Loucy (cell line): ENCODE data around the gene TBC1D30.
"Not testable (repeated sequence)": the region's sequence is repeated elsewhere in the genome, so short reads cannot be mapped to it uniquely, and the experiment has no call there.

Source experiments
- H2AFZ ChIP-seq: fragments of 200-600 bp; sonication (generic); 2 replicates; pipeline ENCODE4 v1.6.0; 2016; ENCODE audit warnings: antibody characterized with exemption, mild to moderate bottlenecking, low read length, moderate library complexity
- H3F3A ChIP-seq: fragments of 200-600 bp; 2 replicates; pipeline ENCODE4 v1.6.0; 2016; ENCODE audit warnings: antibody characterized with exemption, low read depth, mild to moderate bottlenecking
- H3K27me3 ChIP-seq: fragments of 200-600 bp; sonication (generic); 2 replicates; pipeline ENCODE4 v1.6.1; 2014; ENCODE audit warnings: low read length, mild to moderate bottlenecking; ENCODE audit not compliant: insufficient read depth, poor library complexity, severe bottlenecking
- H3K36me3 ChIP-seq: fragments of 200-600 bp; sonication (generic); 2 replicates; pipeline ENCODE4 v1.6.1; 2016; ENCODE audit warnings: low read length; ENCODE audit not compliant: insufficient read depth
- H3K4me1 ChIP-seq: fragments of 200-600 bp; sonication (generic); 2 replicates; pipeline ENCODE4 v1.5.1; 2014; ENCODE audit warnings: low read length, mild to moderate bottlenecking; ENCODE audit not compliant: insufficient read depth, poor library complexity, severe bottlenecking
- H3K4me2 ChIP-seq: fragments of 200-600 bp; sonication (generic); 2 replicates; pipeline ENCODE4 v1.6.0; 2014; ENCODE audit warnings: antibody characterized with exemption, low read length, low read depth, mild to moderate bottlenecking; ENCODE audit not compliant: poor library complexity, severe bottlenecking
- H3K4me3 ChIP-seq: fragments of 200-600 bp; sonication (generic); 2 replicates; pipeline ENCODE4 v1.5.1; 2014; ENCODE audit warnings: low read length, mild to moderate bottlenecking, mixed read lengths; ENCODE audit not compliant: poor library complexity, severe bottlenecking
- H3K79me2 ChIP-seq: fragments of 200-600 bp; sonication (generic); 2 replicates; pipeline ENCODE4 v1.6.1; 2014; ENCODE audit warnings: low read length; ENCODE audit not compliant: insufficient read depth
- H3K9ac ChIP-seq: fragments of 200-600 bp; sonication (generic); 2 replicates; pipeline ENCODE4 v1.6.0; 2014; ENCODE audit warnings: mild to moderate bottlenecking, low read depth, low read length, moderate library complexity; ENCODE audit not compliant: poor library complexity, severe bottlenecking
- H3K9me2 ChIP-seq: fragments of 200-600 bp; sonication (generic); replicated peaks from 2 replicates; pipeline ENCODE4 v1.6.1; 2016; ENCODE audit warnings: low read depth, low read length, mixed read lengths
- H3K9me3 ChIP-seq: fragments of 200-600 bp; sonication (generic); 2 replicates; pipeline ENCODE4 v1.6.1; 2014; ENCODE audit warnings: mild to moderate bottlenecking, antibody characterized with exemption, low read length, low read depth; ENCODE audit not compliant: insufficient read depth
- H4K20me1 ChIP-seq: fragments of 200-600 bp; sonication (generic); 2 replicates; pipeline ENCODE4 v1.6.0; 2014; ENCODE audit warnings: antibody characterized with exemption, low read length, mild to moderate bottlenecking; ENCODE audit not compliant: insufficient read depth, poor library complexity, severe bottlenecking
- EZH2phosphoT487 ChIP-seq: fragments of 200-600 bp; IDR thresholded peaks from 2 replicates; pipeline ENCODE4 v1.6.1; 2018; ENCODE audit warnings: antibody characterized with exemption, mild to moderate bottlenecking, moderate library complexity, borderline replicate concordance
- TF ChIP-seq, protein P1 (sequence below): fragments of 200-600 bp; sonication (generic); conservative IDR thresholded peaks from 2 replicates; pipeline ENCODE4 v1.5.1; 2014; ENCODE audit warnings: mild to moderate bottlenecking, antibody characterized with exemption, low read length

TBC1D30 gene, protein sequence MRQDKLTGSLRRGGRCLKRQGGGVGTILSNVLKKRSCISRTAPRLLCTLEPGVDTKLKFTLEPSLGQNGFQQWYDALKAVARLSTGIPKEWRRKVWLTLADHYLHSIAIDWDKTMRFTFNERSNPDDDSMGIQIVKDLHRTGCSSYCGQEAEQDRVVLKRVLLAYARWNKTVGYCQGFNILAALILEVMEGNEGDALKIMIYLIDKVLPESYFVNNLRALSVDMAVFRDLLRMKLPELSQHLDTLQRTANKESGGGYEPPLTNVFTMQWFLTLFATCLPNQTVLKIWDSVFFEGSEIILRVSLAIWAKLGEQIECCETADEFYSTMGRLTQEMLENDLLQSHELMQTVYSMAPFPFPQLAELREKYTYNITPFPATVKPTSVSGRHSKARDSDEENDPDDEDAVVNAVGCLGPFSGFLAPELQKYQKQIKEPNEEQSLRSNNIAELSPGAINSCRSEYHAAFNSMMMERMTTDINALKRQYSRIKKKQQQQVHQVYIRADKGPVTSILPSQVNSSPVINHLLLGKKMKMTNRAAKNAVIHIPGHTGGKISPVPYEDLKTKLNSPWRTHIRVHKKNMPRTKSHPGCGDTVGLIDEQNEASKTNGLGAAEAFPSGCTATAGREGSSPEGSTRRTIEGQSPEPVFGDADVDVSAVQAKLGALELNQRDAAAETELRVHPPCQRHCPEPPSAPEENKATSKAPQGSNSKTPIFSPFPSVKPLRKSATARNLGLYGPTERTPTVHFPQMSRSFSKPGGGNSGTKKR

DNA sequence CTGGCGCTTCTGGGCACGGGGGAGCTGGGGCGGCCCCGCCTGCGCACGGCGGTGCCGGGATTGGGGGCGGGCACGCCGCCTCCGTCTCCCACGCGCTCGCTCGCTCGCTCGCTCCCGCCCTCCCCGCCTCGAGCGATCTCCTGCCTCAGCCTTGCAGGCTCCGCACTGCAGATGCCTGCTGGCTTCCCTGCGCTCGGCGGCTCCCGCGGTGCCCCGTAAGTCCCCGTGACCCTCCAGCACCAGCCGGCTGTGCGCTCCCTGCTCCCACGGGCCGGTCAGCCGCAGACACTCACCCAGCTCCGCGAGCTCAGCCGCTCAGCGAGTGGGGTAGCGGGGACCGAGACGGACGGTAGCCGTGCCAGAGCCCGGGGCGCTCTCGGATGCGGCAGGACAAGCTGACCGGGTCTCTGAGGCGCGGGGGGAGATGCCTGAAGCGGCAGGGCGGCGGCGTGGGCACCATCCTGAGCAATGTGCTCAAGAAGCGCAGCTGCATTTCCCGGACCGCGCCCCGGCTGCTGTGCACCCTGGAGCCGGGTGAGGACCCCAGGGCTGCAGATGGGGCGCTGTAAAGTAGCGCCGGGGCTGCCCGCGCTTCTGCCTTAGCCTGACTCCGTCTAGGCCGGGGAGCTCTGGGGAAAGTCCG lies at the start of gene TBC1D30:
Gene TBC1D30 (plus strand): TSS at position 148 of the 643 bp plus-strand sequence. CDS start 233 bp downstream, at position 381.
- no peaks in the 10 kb centered on the region for H3K79me2 ChIP-seq
- H3F3A ChIP-seq = no peaks in the 10 kb centered on the region
- no peak within 1 kb of the TSS for H3K9ac ChIP-seq
- H3K4me3 ChIP-seq = no peak within 1 kb of the TSS
- H3K9me3 ChIP-seq = no peaks in the 10 kb centered on the region
- H3K36me3 ChIP-seq = no peaks in the 10 kb centered on the region
- no peak within 1 kb of the TSS for H2AFZ ChIP-seq
- no peaks in the 10 kb centered on the region for H3K4me1 ChIP-seq
- H3K9me2 ChIP-seq = no peaks in the 10 kb centered on the region
- no peaks in the 10 kb centered on the region for H3K27me3 ChIP-seq
- H3K4me2 ChIP-seq = no peak within 1 kb of the TSS
- H4K20me1 ChIP-seq = no peaks in the 10 kb centered on the region
- TF ChIP-seq EZH2phosphoT487 = no peak
- TF ChIP-seq, protein P1, sequence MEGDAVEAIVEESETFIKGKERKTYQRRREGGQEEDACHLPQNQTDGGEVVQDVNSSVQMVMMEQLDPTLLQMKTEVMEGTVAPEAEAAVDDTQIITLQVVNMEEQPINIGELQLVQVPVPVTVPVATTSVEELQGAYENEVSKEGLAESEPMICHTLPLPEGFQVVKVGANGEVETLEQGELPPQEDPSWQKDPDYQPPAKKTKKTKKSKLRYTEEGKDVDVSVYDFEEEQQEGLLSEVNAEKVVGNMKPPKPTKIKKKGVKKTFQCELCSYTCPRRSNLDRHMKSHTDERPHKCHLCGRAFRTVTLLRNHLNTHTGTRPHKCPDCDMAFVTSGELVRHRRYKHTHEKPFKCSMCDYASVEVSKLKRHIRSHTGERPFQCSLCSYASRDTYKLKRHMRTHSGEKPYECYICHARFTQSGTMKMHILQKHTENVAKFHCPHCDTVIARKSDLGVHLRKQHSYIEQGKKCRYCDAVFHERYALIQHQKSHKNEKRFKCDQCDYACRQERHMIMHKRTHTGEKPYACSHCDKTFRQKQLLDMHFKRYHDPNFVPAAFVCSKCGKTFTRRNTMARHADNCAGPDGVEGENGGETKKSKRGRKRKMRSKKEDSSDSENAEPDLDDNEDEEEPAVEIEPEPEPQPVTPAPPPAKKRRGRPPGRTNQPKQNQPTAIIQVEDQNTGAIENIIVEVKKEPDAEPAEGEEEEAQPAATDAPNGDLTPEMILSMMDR = no peak

DNA sequence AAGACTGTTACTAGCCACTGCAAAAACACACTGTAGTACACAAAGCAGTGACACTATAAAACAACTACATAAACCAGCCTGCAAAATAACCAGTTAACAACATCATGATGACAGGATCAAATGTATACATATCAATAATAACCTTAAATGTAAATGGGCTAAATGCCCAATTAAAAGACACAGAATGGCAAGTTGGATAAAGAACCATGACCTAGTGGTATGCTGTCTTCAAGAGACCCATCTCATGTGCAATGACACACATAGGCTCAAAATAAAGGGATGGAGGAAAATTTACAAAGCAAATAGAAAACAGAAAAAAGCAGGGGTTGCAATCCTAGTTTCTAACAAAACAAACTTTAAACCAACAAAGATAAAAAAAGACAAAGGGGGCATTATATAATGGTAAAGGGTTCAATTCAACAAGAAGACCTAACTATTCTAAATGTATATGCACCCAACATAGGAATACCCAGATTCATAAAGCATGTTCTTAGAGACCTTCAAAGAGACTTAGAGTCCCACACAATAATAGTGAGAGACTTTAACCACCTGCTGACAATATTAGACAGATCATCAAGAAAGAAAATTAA lies 49.2 kb upstream of the TBC1D30 start:
- H3F3A ChIP-seq, H3K9ac ChIP-seq, H3K27me3 ChIP-seq, H3K4me3 ChIP-seq, H3K36me3 ChIP-seq, H3K79me2 ChIP-seq, H3K4me1 ChIP-seq, H4K20me1 ChIP-seq, H3K9me2 ChIP-seq, H2AFZ ChIP-seq, H3K4me2 ChIP-seq: not testable (repeated sequence)
- H3K9me3 ChIP-seq = peaks cover 13% of the 10 kb centered on the region; the same call in 1 of the 2 replicates

DNA sequence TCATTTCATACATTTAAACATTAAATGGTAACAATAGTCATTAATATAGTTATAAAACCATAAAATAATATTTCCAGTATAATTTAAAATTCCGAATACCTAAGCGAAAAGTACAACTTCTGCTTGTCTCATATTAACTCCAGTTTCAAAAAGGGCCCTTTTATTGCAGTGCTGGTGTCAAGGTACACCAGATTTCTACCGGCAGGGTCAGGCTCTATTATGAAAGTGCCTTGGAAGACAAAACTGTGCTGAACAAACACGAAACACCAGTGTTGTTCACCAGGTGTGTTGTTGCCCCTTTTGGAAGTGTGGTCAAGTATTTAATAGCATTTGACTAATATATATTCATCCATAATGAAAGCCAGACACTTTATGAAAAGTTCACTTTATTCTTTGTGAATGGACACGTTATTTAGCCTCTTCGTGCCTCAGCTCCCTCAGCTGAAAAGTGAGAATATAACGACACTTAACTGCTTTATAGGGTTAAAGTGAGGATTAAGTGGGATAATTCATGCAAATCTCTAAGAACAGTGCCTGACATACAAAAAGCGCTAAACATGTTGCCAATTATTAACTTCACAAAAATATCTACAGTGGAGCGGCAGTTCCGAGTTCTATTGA lies 45.0 kb upstream of the TBC1D30 start:
- peaks cover 5% of the 10 kb centered on the region for H3K27me3 ChIP-seq
- no peaks in the 10 kb centered on the region for H3K4me1 ChIP-seq
- H3K9ac ChIP-seq = no peak overlapping the region
- H4K20me1 ChIP-seq = no peaks in the 10 kb centered on the region
- no peak overlapping the region for H3K4me2 ChIP-seq
- peaks cover 8% of the 10 kb centered on the region; the same call in 1 of the 2 replicates for H3K9me3 ChIP-seq
- no peaks in the 10 kb centered on the region for H3K9me2 ChIP-seq
- H3F3A ChIP-seq = no peaks in the 10 kb centered on the region
- no peaks in the 10 kb centered on the region for H3K79me2 ChIP-seq
- no peak overlapping the region for H2AFZ ChIP-seq
- TF ChIP-seq, protein P1 = no peak
- TF ChIP-seq EZH2phosphoT487 = no peak
- H3K4me3 ChIP-seq = no peak overlapping the region
- H3K36me3 ChIP-seq = no peaks in the 10 kb centered on the region
